Memory B cell (primary cell): Measurements from ENCODE around the gene POGLUT2.
"Not testable (repeated sequence)": the region's sequence is repeated elsewhere in the genome, so short reads cannot be mapped to it uniquely, and the experiment has no call there.

Experiments
- ATAC-seq: fragments of 150-1000 bp; cut with Tn5 transposase; 2 replicates; pipeline ENCODE4 v1.10.0; 2021; ENCODE audit warnings: low read depth, mild to moderate bottlenecking, moderate library complexity
- DNase-seq, 2 donors: peaks; one replicate each; pipeline ENCODE4 v3.0.0; 2022; ENCODE audit warnings: low spot score in 2 of 2
- H3K27ac Mint-ChIP-seq: one replicate; pipeline ENCODE4 v1.8.0; 2022; ENCODE audit warnings: mild to moderate bottlenecking, moderate library complexity, mixed read lengths
- H3K27me3 Mint-ChIP-seq: one replicate; pipeline ENCODE4 v1.8.0; 2022; ENCODE audit warnings: mixed read lengths
- H3K36me3 Mint-ChIP-seq: one replicate; pipeline ENCODE4 v1.8.0; 2022; ENCODE audit warnings: mild to moderate bottlenecking, mixed read lengths
- H3K4me1 Mint-ChIP-seq: one replicate; pipeline ENCODE4 v1.8.0; 2022; ENCODE audit warnings: mixed read lengths
- H3K4me3 Mint-ChIP-seq: one replicate; pipeline ENCODE4 v1.8.0; 2022; ENCODE audit warnings: mild to moderate bottlenecking, moderate library complexity, mixed read lengths
- H3K9me3 Mint-ChIP-seq: one replicate; pipeline ENCODE4 v1.8.0; 2022; ENCODE audit warnings: mixed read lengths

Gene POGLUT2

DNA sequence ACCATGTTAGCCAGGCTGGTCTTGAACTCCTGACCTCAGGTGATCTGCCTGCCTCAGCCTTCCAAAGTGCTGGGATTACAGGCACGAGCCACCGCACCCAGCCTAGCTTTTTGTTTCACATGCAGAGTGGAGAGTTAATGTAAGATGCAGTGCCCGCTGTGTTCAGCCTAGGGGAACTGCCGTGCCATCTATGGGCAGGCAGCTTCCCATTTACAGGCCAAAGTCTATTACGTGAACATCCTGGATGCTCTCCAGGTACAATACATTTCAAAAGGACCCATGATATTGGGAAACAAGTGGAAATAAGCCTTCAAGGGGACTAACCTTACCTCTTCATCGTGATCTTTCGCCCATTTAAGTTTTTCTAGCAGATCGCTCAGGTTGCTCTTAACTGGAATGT lies 10.1 kb downstream of the POGLUT2 start:
- Mint-ChIP-seq H3K36me3 (no peaks in the 10 kb centered on the region), H3K4me3 (no peak overlapping the region), H3K4me1 (no peaks in the 10 kb centered on the region), H3K9me3 (no peaks in the 10 kb centered on the region), H3K27ac (no peak overlapping the region), H3K27me3 (peaks cover 3% of the 10 kb centered on the region)
- no peak for ATAC-seq
- DNase-seq = no peak

DNA sequence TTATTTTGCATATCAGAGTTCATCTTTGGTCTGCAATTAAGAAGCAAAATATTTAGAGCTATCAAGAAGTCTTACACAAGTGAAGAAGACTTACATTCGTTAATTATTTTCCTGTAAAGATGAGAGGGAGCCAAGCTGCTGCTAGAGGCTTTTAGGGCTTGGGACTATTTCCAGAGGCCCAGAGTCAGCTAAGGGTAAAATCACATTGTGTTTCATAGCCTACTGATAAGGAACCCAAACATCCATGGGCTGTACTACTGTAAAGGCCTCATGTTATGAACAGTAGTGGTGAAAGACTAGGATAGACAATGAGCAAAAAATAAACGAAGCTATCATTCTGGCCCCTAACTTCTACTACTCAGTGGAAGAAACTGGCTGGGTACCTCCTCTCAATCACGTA lies 14.3 kb downstream of the POGLUT2 start:
- H3K4me1 Mint-ChIP-seq = no peaks in the 10 kb centered on the region
- peaks cover 2% of the 10 kb centered on the region for H3K36me3 Mint-ChIP-seq
- no peak for ATAC-seq
- DNase-seq = no peak
- H3K9me3 Mint-ChIP-seq = peaks cover 1% of the 10 kb centered on the region
- no peaks in the 10 kb centered on the region for H3K27me3 Mint-ChIP-seq
- H3K27ac Mint-ChIP-seq = no peak overlapping the region
- no peak overlapping the region for H3K4me3 Mint-ChIP-seq

DNA sequence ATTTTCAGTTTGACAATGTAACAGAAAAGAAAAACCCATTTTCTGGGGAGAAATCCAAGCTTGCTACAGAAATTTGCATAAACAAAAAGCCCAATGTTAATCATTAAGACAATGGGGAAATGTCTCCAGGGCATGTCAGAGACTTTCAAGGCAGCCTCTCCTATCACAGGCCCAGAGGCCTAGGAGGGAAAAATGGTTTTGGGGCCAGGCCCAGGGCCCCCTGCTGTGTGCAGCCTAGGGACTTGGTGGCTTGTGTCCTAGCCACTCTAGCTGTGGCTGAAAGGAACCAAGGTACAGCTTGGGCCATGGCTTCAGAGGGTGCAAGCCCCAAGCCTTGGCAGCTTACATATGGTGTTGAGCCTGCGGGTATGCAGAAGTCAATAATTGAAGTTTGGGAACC lies 17.2 kb downstream of the POGLUT2 start:
- H3K27me3 Mint-ChIP-seq = no peaks in the 10 kb centered on the region
- ATAC-seq (no peak), DNase-seq (no peak)
- H3K27ac Mint-ChIP-seq = no peak overlapping the region
- H3K4me1 Mint-ChIP-seq = no peaks in the 10 kb centered on the region
- H3K36me3 Mint-ChIP-seq = peaks cover 2% of the 10 kb centered on the region
- peaks cover 1% of the 10 kb centered on the region for H3K9me3 Mint-ChIP-seq
- H3K4me3 Mint-ChIP-seq = no peak overlapping the region

DNA sequence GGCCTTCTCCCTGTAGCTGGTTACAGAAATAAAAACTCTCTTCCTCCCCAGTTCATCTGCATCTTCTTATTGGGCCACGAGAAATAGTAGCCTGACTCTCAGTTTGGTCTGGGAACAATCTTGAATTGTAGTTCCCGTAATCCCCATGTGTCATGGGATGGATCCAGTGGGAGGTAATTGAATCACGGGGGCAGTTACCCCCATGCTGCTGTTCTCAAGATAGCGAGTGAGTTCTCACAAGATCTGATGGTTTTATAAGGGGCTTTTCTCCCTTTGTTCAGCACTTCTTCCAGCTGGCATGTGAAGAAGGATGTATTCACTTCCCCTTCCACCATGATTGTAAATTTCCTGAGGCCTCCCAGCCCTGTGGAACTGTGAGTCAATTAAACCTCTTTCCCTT lies 18.1 kb downstream of the POGLUT2 start:
- not testable (repeated sequence) for DNase-seq, H3K9me3 Mint-ChIP-seq, H3K4me1 Mint-ChIP-seq, H3K27me3 Mint-ChIP-seq, H3K36me3 Mint-ChIP-seq, ATAC-seq, H3K27ac Mint-ChIP-seq, H3K4me3 Mint-ChIP-seq

DNA sequence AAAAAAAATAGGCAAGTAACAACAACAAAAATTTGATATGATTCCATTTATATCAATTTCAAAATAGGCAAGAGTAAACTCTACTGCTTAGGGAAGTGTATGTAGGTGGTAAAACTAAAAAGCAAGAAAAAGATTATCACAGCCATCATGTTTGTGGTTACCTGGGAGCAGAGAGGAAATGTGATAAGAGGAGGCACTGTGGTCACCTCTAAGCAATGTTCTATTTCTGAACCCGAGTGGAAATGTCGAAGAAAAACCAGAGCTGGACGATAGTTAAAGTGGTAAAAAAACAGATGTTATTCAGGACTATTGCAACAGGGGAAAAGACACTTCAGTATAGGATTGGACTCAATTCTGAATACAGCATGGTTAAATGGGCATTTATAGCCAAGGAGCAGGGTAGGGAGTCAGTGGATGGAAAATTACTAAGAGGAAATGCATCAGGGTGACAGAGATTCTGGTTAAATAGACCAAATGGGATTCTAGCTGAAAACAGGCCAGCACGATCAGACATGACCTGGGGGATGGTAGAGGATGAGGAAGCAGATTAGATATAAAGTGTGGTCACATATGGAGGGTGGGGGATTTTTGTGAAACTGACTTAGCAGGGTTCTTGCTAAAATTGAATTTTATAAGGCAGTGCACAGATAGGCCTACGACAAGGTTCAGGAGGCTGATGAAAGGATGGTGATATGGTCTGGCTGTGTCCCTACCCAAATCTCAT lies 19.2 kb downstream of the POGLUT2 start:
- H3K27me3 Mint-ChIP-seq = no peaks in the 10 kb centered on the region
- peaks cover 2% of the 10 kb centered on the region for H3K36me3 Mint-ChIP-seq
- no peak overlapping the region for H3K27ac Mint-ChIP-seq
- no peak for DNase-seq
- no peaks in the 10 kb centered on the region for H3K4me1 Mint-ChIP-seq
- ATAC-seq = no peak
- H3K9me3 Mint-ChIP-seq = peaks cover 1% of the 10 kb centered on the region
- no peak overlapping the region for H3K4me3 Mint-ChIP-seq

DNA sequence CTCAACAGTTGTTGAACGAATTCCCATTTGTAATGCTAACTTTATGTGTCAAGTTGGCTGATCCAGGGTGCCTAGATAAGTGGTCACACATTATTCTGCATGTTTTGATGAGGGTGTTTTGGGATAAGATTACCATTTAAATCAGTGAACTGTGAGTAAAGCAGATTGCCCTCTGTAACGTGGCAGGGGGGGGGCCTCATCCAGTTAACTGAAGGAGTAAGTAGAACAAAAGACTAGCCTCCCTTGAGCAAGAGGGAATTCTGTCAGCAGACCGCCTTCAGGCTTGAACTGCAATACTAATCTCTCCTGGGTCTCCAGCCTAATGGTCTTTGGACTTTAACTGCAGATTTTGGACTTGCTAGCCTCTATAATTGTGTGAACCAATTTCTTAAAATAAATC lies 21.0 kb downstream of the POGLUT2 start:
- Mint-ChIP-seq H3K36me3 (peaks cover 2% of the 10 kb centered on the region), H3K4me3 (no peak overlapping the region), H3K4me1 (no peaks in the 10 kb centered on the region), H3K27ac (no peak overlapping the region), H3K9me3 (peaks cover 1% of the 10 kb centered on the region), H3K27me3 (no peaks in the 10 kb centered on the region)
- ATAC-seq = no peak
- DNase-seq = no peak

DNA sequence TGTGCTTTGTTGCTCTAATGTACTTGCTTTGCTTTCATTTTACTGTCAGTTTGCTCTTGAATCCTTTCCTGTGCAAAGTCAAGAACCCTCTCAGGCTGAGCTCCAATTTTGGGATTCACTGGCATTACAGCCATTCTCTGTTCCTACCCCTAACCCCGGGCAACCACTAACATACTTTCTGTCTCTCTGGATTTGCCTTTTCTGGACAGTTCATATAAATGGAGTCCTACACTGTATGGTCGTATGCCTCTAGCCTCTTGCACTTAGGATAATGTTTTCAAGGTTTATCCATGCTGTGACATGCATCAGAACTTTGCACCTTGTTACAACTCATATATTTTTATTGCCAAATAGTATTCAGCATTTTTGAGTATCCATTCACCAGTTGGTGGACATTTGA lies 22.5 kb downstream of the POGLUT2 start:
- ATAC-seq (no peak), DNase-seq (no peak)
- no peak overlapping the region for H3K27ac Mint-ChIP-seq
- peaks cover 6% of the 10 kb centered on the region for H3K4me1 Mint-ChIP-seq
- H3K9me3 Mint-ChIP-seq = peaks cover 1% of the 10 kb centered on the region
- H3K4me3 Mint-ChIP-seq = no peak overlapping the region
- no peaks in the 10 kb centered on the region for H3K27me3 Mint-ChIP-seq
- peaks cover 1% of the 10 kb centered on the region for H3K36me3 Mint-ChIP-seq

DNA sequence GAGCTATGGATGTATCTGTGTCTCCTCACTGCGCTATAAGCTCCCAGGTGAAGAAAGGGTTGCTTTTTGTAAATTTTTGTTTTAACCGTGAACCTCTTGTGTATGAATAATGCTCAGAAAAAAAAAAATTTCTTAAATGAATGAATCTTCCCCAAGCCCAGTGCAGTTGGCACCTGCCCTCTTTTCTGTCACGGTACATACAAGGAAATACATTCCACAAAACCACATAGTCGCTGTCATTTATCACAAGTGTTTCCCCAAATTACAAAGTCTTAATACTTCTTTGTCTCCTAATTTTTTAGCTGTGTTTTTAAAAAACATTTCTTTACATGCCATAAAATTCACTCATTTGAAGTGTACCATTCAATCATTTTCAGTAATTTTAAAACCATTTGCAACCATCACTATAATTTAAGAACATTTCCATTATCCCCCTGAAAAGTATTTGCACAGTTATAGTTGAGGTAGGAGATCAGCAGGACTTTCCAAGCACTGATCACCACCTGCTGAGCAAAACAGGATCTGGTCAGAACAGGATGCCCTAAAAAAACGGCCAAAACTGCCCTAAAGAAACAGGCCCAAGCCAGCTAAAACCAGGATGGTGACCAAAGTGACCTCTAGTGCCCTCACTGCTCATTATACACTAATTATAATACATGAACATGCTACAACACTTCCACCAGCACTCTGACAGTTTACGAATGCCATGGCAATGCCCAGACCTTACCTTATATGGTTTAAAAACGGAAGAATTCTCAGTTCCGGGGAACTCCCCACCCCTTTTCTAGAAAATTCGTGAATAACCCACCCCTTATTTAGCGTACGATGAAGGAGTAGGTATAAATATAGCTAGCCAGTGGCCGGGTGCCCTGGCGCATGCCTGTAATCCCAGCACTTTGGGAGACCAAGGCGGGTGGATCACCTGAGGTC lies 23.9 kb downstream of the POGLUT2 start:
- H3K27ac Mint-ChIP-seq = peak overlapping the region; percentile 84

DNA sequence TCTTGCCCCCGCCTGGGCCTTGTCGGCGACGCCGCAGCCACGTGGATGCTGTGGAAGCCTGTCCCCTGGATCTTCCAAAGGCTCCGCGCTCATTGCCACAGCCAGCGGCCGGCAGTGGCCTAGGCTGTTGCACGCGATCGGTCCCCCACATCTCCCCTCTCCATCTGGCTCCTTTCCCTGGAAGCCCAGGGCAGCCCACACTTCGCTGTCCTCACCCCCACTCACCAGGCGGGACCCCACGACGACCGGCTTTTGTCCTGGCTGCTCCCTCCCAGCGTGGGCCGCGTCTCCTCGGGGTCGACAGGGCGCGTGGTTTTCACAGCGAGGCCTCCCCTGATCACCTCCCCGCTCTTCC lies 24.6 kb downstream of the POGLUT2 start:
- Mint-ChIP-seq H3K4me1 (peaks cover 7% of the 10 kb centered on the region), H3K27ac (peak overlapping the region; percentile 84), H3K4me3 (peak overlapping the region; percentile 90), H3K9me3 (no peaks in the 10 kb centered on the region), H3K36me3 (no peaks in the 10 kb centered on the region), H3K27me3 (no peaks in the 10 kb centered on the region)
- no peak for DNase-seq
- ATAC-seq = no peak

More for the DNA sequence above, 23.9 kb downstream of the POGLUT2 start:
- H3K36me3 Mint-ChIP-seq = no peaks in the 10 kb centered on the region
- no peak for DNase-seq
- peaks cover 7% of the 10 kb centered on the region for H3K4me1 Mint-ChIP-seq
- no peaks in the 10 kb centered on the region for H3K27me3 Mint-ChIP-seq
- H3K9me3 Mint-ChIP-seq = no peaks in the 10 kb centered on the region
- peak overlapping the region; percentile 90 for H3K4me3 Mint-ChIP-seq
- ATAC-seq = no peak

DNA sequence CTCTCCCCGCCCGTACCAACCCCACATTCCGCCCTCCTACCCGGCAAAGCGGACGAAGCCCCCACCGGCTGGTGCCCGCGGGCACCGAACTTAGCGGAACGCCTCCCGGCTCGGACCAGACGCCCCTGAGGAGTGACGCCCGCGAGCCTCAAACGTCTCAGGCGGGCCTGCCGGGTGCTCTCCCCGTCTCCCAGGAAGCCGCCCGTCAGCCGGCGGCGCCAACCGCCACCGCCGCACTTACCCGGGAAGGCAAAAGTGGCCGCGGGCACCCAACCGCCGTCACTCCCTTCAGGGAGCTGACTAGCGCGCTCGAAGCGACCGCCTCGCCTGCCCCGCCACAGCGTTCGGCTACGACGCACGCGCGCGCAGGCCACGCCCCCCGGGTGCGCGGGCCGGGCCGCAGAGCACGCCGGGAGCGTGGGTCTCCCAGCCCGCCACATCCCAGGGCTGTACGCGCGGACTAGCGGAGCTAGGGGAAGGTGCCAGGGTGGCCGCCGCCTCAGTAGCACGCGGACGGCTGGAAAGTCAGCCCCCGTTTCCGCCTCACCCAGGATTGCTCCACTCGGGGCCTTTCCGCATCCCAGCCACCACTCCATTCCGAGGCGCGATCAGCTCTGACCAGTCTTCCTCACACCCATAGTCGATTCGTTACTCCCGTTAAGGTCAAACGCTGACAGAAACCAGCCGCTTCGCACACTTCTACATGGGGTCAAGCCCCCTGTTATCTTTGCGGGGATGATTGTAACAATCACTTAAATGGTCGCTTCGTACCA lies 25.1 kb downstream of the POGLUT2 start, which contains the start of gene TEX30:
TSS of gene TEX30 (minus strand) at position 346 of the 773 bp plus-strand sequence. CDS start 3,760 bp downstream, outside the sequence.
- Mint-ChIP-seq H3K27me3 (no peaks in the 10 kb centered on the region), H3K27ac (peak within 1 kb of the TSS; percentile 84), H3K36me3 (no peaks in the 10 kb centered on the region), H3K4me3 (peak within 1 kb of the TSS; percentile 90), H3K9me3 (no peaks in the 10 kb centered on the region), H3K4me1 (peaks cover 7% of the 10 kb centered on the region)
- ATAC-seq = peak; percentile 95
- DNase-seq = peak; percentile 88 to 89

DNA sequence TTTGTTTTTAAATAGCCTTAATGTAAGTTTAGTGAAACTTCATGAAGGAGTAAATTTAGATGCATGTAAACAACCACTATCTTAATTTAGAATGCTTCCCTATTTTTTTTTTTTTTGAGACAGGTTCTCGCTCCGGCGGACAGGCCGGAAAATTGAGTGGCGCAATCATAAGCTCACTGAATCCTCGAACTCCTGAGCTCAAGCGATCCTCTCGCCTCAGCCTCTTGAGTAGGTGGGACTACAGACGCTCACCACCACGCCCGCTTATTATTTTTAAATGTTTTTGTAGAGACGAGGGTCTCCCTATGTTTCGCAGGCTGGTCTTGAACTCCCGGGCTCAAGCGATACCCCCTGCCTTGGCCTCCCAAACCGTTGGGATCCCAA lies 26.7 kb downstream of the POGLUT2 start:
- H3K4me3 Mint-ChIP-seq = peak overlapping the region; percentile 90
- no peak for DNase-seq
- no peak for ATAC-seq
- no peaks in the 10 kb centered on the region for H3K9me3 Mint-ChIP-seq
- no peaks in the 10 kb centered on the region for H3K27me3 Mint-ChIP-seq
- H3K36me3 Mint-ChIP-seq = no peaks in the 10 kb centered on the region
- H3K4me1 Mint-ChIP-seq = peaks cover 7% of the 10 kb centered on the region
- no peak overlapping the region for H3K27ac Mint-ChIP-seq

DNA sequence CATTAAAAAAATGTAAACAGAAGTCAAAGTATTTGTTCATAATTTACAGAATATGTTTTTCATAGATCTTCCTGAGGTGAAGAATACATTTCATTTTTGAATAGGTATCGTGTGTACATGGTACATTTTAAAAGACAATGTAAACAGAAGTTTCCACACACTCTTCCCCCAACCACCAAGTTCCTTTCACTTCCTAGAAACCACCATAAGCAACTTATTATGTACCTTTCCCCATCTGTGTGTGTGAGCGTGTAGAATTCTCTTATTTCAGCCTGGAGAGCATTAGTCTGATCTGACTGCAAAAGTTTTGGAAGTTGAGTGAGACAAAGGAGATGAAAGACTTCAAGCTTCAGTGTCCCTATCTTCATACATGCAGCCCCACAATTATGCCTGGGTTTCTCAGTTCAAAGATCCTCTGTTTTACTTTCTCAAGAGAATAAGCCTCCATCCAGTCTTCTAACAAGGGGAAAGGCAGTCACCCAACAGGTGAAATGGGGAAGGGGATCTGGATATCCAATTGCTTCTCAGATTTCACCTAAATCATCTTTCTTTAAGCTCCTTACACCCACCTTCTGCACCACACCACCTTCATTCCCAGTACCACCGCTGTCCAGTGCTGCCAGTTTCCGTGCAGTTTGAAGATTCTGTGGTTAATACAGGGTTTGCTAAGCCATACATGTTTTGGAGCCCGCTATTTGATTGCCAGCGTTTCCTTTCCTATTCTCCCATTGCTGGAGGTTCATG lies 27.3 kb downstream of the POGLUT2 start:
- H3K36me3 Mint-ChIP-seq = no peaks in the 10 kb centered on the region
- ATAC-seq = no peak
- no peak overlapping the region for H3K4me3 Mint-ChIP-seq
- peaks cover 7% of the 10 kb centered on the region for H3K4me1 Mint-ChIP-seq
- no peaks in the 10 kb centered on the region for H3K27me3 Mint-ChIP-seq
- no peaks in the 10 kb centered on the region for H3K9me3 Mint-ChIP-seq
- no peak for DNase-seq
- no peak overlapping the region for H3K27ac Mint-ChIP-seq

DNA sequence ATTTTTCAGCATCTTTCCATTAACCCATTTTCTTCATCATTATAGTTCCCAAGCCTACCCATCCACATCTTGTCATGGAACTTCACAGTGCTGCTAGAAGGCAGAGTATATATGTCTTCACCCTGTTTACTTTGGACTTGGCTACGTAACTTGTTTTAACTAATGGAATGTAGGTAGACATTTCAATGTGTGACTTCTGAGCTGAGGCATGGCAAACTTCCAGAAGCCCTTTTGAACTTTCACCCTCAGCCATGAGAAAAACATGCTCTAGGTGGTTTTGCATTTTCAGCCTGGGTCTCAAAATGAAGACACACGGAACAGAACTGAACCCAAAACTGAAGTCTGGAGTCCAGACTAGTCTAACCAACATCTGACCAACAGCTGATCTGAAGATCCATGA lies 28.3 kb downstream of the POGLUT2 start:
- no peak overlapping the region for H3K4me3 Mint-ChIP-seq
- peaks cover 7% of the 10 kb centered on the region for H3K4me1 Mint-ChIP-seq
- no peaks in the 10 kb centered on the region for H3K36me3 Mint-ChIP-seq
- DNase-seq (no peak), ATAC-seq (no peak)
- no peaks in the 10 kb centered on the region for H3K9me3 Mint-ChIP-seq
- H3K27me3 Mint-ChIP-seq = no peaks in the 10 kb centered on the region
- no peak overlapping the region for H3K27ac Mint-ChIP-seq
